HG03139 (cell line): ENCODE data around the gene FTCD.
"Not testable (repeated sequence)": the region's sequence is repeated elsewhere in the genome, so short reads cannot be mapped to it uniquely, and the experiment has no call there.

Source experiments
- ATAC-seq: cut with Tn5 transposase; IDR thresholded peaks from one replicate; pipeline ENCODE4 v1.9.1; 2021; ENCODE audit not compliant: unreplicated experiment

FTCD gene

GRCh38 chr21:46155514-46156377, at the start of gene FTCD:
Gene FTCD, minus strand, starts transcription at chr21:46155579. Its CDS starts 56 bp downstream, at chr21:46155523.
- no peak for ATAC-seq

- ATAC-seq = no peak
These were observed 49.8 kb upstream of the FTCD start for GRCh38 chr21:46205166-46205565.

GRCh38 chr21:46203203-46203600, 47.8 kb upstream of the FTCD start:
- ATAC-seq = no peak

GRCh38 chr21:46202592-46203202, 47.3 kb upstream of the FTCD start:
- ATAC-seq = no peak

GRCh38 chr21:46200877-46201803, 45.8 kb upstream of the FTCD start:
- not testable (repeated sequence) for ATAC-seq

GRCh38 chr21:46199436-46200373, 44.3 kb upstream of the FTCD start:
- no peak for ATAC-seq

GRCh38 chr21:46196733-46197132, 41.4 kb upstream of the FTCD start:
- no peak for ATAC-seq

GRCh38 chr21:46195595-46196195, 40.3 kb upstream of the FTCD start:
- no peak for ATAC-seq

- no peak for ATAC-seq
These were observed 39.3 kb upstream of the FTCD start for GRCh38 chr21:46194374-46195334.

- ATAC-seq = no peak
These were observed 38.5 kb upstream of the FTCD start for GRCh38 chr21:46193829-46194373.

GRCh38 chr21:46191686-46192575, 36.6 kb upstream of the FTCD start:
- no peak for ATAC-seq

GRCh38 chr21:46191257-46191685, 35.9 kb upstream of the FTCD start:
- ATAC-seq = no peak

GRCh38 chr21:46190491-46191131, 35.2 kb upstream of the FTCD start:
- no peak for ATAC-seq

GRCh38 chr21:46189959-46190490, 34.6 kb upstream of the FTCD start:
- no peak for ATAC-seq

GRCh38 chr21:46189213-46189958, 34.0 kb upstream of the FTCD start:
- no peak for ATAC-seq
